Effector memory CD4-positive, alpha-beta T cell (primary cell): ENCODE measurements around the gene GMEB2.
A peak's percentile ranks its signal among the peaks of the same experiment; 100 is the strongest.
"Not testable (repeated sequence)": the region's sequence is repeated elsewhere in the genome, so short reads cannot be mapped to it uniquely, and the experiment has no call there.

ENCODE experiments used
- DNase-seq, 3 donors: peaks; one replicate each; pipeline ENCODE4 v3.0.0-alpha.2; 2020
- H3K27ac ChIP-seq: 2 replicates; pipeline ENCODE4 v1.7.0; 2013; ENCODE audit warnings: mild to moderate bottlenecking, low read length, moderate library complexity; ENCODE audit not compliant: insufficient read depth, poor library complexity, severe bottlenecking
- H3K27me3 ChIP-seq: replicated peaks from 2 replicates; pipeline ENCODE4 v1.7.0; 2013; ENCODE audit warnings: mild to moderate bottlenecking, low read length; ENCODE audit not compliant: insufficient read depth, control insufficient read depth, poor library complexity, severe bottlenecking
- H3K36me3 ChIP-seq: 2 replicates; pipeline ENCODE4 v1.7.0; 2013; ENCODE audit warnings: mild to moderate bottlenecking, low read length, moderate library complexity; ENCODE audit not compliant: control insufficient read depth, insufficient read depth
- H3K4me1 ChIP-seq: 2 replicates; pipeline ENCODE4 v1.7.0; 2013; ENCODE audit warnings: low read length, mild to moderate bottlenecking; ENCODE audit not compliant: control insufficient read depth, insufficient read depth, poor library complexity, severe bottlenecking
- H3K4me3 ChIP-seq: 2 replicates; pipeline ENCODE4 v1.7.0; 2013; ENCODE audit warnings: low read length, low read depth, mild to moderate bottlenecking; ENCODE audit not compliant: insufficient read depth, poor library complexity, severe bottlenecking
- H3K9me3 ChIP-seq: 2 replicates; pipeline ENCODE4 v1.7.0; 2013; ENCODE audit warnings: mild to moderate bottlenecking, low read length, moderate library complexity; ENCODE audit not compliant: control insufficient read depth

GMEB2 gene

DNA sequence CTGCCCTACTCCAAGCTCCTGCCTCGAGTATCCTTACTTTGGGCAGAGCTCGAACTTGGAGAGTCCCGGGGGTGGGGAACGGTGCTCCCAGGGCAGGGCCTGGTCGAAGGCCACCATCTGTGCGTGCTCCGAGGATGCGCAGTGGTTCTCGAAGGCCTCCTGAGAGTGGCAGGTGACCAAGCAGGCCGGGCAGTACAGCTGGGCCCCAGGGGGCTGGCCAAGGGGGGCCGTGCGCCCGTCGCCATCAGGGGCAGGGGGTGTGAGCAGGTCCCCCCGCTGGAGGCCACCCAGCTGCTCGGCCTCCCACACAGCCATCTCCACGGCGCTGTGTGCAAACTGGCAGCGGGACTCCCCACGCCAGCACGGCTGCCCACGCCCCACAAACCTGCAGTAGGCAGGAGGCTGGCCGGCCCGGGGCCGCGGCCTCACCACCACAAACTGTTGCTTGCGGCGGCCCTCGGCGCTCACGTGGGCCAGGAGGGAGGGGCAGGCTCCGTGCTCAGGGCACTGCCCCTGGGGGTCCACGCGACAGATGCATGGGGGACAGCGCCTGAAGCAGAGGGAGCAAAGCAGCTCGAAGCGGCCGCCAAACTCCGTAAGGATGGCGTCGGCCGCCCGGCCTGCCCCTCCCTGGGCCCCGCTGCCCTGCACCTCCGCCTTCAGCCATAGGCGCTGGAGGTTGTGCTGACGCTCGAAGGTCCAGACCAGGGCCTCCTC, 54.7 kb downstream of the GMEB2 start:
- H3K9me3 ChIP-seq = no peaks in the 10 kb centered on the region
- peaks cover 3% of the 10 kb centered on the region for H3K36me3 ChIP-seq
- H3K27ac ChIP-seq = no peak overlapping the region
- no peak overlapping the region for H3K4me3 ChIP-seq
- H3K27me3 ChIP-seq = no peaks in the 10 kb centered on the region
- H3K4me1 ChIP-seq = peaks cover 31% of the 10 kb centered on the region
- DNase-seq = no peak

DNA sequence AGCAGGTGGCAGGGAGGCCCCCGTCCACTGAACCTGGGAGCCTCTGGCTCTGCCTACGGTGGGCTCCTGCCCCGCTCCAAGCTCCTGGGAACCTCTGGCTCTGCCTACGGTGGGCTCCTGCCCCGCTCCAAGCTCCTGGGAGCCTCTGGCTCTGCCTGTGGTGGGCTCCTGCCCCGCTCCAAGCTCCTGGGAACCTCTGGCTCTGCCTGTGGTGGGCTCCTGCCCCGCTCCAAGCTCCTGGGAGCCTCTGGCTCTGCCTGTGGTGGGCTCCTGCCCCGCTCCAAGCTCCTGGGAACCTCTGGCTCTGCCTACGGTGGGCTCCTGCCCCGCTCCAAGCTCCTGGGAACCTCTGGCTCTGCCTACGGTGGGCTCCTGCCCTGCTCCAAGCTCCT, 55.8 kb downstream of the GMEB2 start:
- H3K36me3 ChIP-seq, H3K27me3 ChIP-seq, H3K9me3 ChIP-seq, H3K27ac ChIP-seq, H3K4me3 ChIP-seq, DNase-seq: not testable (repeated sequence)
- peaks cover 31% of the 10 kb centered on the region for H3K4me1 ChIP-seq

DNA sequence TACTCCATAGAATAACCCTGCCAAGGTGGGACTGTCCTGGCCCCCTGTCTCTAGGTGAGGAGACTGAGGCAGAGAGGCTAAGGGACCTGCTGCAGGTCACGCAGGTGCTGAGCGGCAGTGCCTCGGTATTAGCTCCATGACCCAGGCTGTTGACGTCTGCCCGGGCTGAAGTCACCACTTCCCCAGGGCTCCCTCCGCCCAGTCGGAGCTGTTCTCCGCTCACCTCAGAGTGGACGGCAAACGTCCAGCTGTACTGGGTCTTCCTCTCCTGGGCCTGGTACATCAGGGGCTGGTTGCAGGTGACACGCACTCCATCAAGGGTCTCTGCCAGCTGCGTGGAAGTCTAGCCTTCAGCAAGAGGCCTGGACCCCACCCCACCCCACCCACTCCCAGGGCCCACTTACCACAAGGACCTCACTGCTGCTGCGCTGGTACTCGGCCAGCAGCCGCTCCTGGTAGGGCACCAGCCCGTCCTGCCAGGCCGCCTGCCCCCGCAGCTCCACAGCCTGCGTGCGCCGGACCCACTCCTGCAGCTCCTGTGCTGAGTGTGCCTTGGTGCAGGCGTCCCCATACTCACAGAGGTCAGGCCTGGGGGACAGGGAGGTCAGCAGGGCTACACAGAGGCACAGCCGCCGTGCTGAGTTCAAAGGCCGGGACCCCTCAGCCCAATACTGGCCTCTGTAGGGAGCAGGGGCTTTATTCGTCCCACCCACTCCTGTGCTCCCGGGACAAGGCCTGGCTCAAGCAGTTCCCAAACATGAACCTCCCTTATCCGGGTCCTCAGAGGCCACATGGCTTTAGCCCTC, 56.4 kb downstream of the GMEB2 start:
- DNase-seq = no peak
- H3K27ac ChIP-seq = no peak overlapping the region
- H3K9me3 ChIP-seq = no peaks in the 10 kb centered on the region
- no peaks in the 10 kb centered on the region for H3K27me3 ChIP-seq
- peaks cover 3% of the 10 kb centered on the region for H3K36me3 ChIP-seq
- peaks cover 31% of the 10 kb centered on the region for H3K4me1 ChIP-seq
- H3K4me3 ChIP-seq = no peak overlapping the region

DNA sequence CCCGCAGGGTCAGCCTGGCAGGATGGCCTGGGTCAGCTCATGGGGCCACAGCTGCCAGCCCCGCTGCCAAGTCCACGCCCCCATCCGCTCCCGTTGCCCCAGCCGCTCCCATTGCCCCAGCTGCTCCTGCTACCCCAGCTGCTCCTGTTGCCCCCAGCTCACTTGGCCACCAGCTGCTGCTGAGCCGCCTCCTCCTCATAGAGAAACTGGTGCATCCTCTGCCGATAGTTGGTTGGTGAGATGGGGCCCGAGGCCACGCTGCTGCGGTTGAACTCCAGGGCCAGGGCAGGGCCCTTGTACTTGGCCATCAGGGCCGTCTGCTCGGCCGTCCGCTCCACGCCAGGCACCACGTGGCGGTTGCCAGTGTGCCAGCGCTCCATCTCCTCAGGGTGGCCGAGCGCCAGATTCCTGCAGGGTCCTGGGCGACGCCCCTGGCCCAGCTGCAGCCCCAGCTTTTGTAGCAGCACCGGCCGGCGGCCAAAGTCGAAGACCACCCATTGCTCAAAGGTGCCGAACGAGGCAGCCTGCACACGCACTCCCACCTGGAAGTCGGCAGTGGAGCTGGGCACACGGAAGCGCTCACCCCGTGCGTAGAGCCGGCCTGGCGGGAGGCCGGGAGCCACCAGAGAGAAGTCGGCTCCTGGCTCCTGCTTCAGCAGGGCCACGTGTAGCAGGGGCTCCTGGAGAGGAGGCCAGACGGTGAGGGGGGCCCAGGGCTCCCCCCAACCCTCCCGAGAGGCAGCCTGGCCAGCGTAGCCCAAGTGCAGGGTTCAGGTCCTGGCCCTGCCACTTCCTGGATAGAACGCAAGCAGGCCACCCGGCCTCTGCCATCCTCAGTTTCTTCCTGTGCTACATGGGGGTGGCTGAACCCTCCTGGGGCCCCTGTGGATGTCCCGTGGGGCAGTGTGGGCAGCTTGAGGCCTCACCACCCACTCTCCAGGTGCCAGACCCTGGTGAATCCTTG, 57.6 kb downstream of the GMEB2 start:
- H3K4me3 ChIP-seq = peak overlapping the region; percentile 29
- H3K4me1 ChIP-seq = peaks cover 31% of the 10 kb centered on the region
- no peak overlapping the region for H3K27ac ChIP-seq
- no peaks in the 10 kb centered on the region for H3K27me3 ChIP-seq
- no peaks in the 10 kb centered on the region for H3K9me3 ChIP-seq
- H3K36me3 ChIP-seq = peaks cover 14% of the 10 kb centered on the region
- no peak for DNase-seq

DNA sequence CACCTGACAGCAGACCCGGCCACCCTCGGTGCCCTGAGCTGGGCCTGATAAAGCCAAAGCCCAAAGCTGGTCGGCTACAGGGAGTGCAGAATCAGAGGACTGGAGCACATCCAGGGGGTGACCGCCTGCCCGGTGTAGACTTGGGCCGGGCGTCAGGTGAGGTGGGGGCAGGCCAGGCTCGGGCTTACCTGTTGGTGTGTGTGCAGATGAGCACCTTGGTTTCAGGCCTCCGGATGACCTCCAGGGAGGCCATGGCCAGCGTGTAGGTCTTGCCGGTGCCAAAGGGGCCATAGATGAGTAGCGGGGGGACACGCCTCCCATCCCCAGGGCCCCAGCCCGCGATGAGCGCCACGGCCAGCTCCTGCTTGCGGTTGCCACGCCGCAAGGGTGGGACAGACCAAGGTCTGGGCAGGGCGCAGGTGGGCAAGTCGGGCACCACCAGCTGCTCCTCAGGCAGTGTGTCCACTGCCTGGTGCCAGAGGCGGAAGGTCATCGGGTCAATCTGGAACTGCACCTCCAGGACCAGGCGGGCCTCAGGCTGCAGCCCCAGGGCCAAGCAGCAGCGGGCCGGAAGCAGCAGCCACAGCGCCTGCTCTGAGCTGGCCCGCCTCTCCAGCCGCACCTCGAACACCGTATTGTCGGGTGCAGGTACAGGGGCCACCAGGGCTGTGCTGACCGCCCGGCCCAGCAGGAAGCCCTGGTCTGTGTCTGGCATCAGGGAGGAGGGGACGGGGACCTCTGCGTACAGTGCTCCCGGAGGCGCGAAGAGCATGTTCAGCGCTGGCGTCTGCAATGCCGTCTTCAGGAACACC, 58.5 kb downstream of the GMEB2 start:
- no peak for DNase-seq
- H3K36me3 ChIP-seq = peaks cover 21% of the 10 kb centered on the region
- peaks cover 28% of the 10 kb centered on the region for H3K4me1 ChIP-seq
- H3K9me3 ChIP-seq = no peaks in the 10 kb centered on the region
- peak overlapping the region; percentile 53 for H3K4me3 ChIP-seq
- H3K27ac ChIP-seq = no peak overlapping the region
- no peaks in the 10 kb centered on the region for H3K27me3 ChIP-seq

DNA sequence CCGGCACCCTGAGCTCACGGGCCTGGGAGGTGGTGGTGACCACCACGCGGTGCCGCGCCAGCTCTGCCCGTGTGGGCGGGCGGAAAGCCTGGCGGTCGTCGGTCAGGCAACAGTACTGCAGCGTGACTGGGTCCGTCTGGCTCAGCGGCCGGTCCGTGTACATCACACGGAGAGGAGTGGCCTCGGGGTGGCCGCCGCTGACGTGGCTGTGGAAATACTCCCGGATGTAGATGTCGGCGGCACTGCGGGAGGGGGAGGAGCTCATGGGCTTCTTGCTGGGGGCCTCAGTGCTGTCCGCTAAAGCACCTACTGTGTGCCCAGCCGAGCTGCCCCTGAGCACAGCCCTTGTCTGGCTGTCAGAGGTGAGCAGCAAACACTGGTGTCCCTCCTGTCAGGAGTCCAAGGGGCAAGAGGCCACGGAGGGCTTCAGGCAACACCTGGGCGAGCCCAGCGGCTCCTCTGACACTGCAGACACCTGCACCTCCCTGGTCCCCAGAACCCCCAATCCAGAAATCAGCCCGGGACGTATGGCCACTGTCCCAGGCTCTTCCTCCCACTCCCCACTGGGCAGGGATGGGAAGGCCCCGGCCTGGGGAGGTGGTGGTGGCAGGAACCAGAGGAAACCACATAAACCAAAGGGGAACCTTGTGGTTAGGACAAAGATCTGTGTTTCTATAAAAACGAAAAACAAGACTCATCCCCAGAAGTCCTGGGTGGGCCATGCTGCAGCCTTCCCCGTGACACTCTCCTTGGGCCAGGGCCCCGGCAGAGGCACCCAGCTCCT, 59.3 kb downstream of the GMEB2 start:
- Histone ChIP-seq H3K27me3 (no peaks in the 10 kb centered on the region), H3K4me1 (peaks cover 23% of the 10 kb centered on the region), H3K27ac (no peak overlapping the region), H3K9me3 (no peaks in the 10 kb centered on the region), H3K36me3 (peaks cover 29% of the 10 kb centered on the region), H3K4me3 (peak overlapping the region; percentile 53)
- peak; percentile 29 to 50 (median 45) for DNase-seq

DNA sequence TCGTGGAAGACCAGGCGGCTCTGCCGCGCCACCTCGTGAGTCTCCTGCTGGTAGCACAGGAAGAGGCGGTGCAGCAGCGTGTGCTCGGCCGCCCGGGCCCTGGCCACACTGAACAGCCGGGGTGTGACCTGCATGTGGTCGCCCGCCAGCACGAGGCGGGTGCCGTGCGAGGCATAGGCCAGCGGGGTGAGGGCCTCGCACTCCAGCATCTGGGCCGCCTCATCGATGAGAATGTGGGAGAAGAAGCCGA, 59.8 kb downstream of the GMEB2 start:
- Histone ChIP-seq H3K36me3 (peaks cover 34% of the 10 kb centered on the region), H3K27me3 (no peaks in the 10 kb centered on the region), H3K4me3 (no peak overlapping the region), H3K4me1 (peaks cover 23% of the 10 kb centered on the region), H3K9me3 (no peaks in the 10 kb centered on the region), H3K27ac (no peak overlapping the region)
- DNase-seq = no peak

DNA sequence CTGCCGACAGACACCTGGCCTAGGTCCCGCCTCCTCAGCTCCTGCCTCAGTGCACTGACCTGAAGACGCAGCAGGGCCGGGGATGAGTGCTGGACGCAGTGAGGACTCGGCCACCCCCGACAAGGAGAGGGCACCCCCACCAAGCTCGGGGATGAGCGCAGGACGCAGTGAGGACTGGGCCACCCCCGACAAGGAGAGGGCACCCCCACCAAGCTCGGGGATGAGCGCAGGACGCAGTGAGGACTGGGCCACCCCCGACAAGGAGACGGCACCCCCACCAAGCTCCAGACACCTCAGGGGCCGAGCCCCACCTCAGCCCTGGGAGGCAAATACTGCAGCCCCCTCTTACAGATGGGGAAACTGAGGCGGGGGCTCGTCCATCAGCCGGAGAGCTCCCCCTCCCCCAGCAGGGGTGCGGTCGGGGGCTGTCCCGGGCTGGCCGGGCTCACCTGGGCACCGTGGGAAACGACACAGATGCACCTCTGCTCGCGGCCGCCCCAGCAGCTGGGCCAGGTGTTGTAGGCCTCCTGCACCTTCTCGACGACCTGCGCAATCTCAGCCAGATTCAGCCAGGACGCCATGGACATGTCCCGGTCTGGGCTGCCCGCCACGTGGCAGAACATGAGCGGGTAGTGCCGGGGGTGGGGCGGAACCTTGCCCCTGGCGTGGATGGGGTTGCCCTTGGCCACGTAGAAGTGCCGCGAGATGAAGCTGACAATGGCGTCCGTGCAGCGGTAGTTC, 60.3 kb downstream of the GMEB2 start:
- Histone ChIP-seq H3K9me3 (no peaks in the 10 kb centered on the region), H3K27me3 (no peaks in the 10 kb centered on the region), H3K4me3 (no peak overlapping the region), H3K36me3 (peaks cover 35% of the 10 kb centered on the region), H3K27ac (no peak overlapping the region), H3K4me1 (peaks cover 23% of the 10 kb centered on the region)
- DNase-seq = no peak
